Endothelial cell of umbilical vein (primary cell): ENCODE data around the gene PTCH1. TPM values are rescaled to one million over a fixed set of nuclear protein-coding genes. Genes with fewer than 3 reads are reported as not detected.

Source experiments
- BruUV-seq: library from RNA; stranded (reverse); fragments of 400-500 nt; replicated peaks from 2 replicates; lab custom pipeline; 2021; lab: Mats Ljungman, UMichigan
- CTCF ChIA-PET: fragments of 300-600, 350-600 bp; sonication (Branson Sonifier 250); formaldehyde crosslinking; loops from one replicate; lab custom pipeline; 2021; ENCODE audit warnings: antibody characterized with exemption, inconsistent platforms; lab: Charles Lee
- POLR2A ChIA-PET: fragments of 300-600, 350-600 bp; sonication (Branson Sonifier 250); formaldehyde crosslinking; loops from one replicate; lab custom pipeline; 2021; ENCODE audit warnings: antibody characterized with exemption, inconsistent platforms; lab: Charles Lee
- DNase-seq: peaks from one replicate; pipeline ENCODE4 v3.0.0-alpha.2; 2011; ENCODE audit warnings: low read depth, low spot score
- FAIRE-seq: peaks from 2 replicates; lab custom pipeline; 2011; peaks lifted over from hg19 to GRCh38; lab: Jason Lieb, UNC
- H2AFZ ChIP-seq: 2 replicates; pipeline ENCODE4 v1.6.0; 2012; ENCODE audit warnings: low read depth, low read length, control low read depth, inconsistent platforms
- H3K27ac ChIP-seq: 2 replicates; pipeline ENCODE4 v1.5.1; 2011; ENCODE audit warnings: low read depth, mild to moderate bottlenecking, control low read depth, low read length, moderate library complexity; ENCODE audit not compliant: insufficient read depth
- H3K27me3 ChIP-seq, 2 experiments: 2 replicates each; pipeline versions ENCODE4 v1.6.0 to v1.6.1; 2011; ENCODE audit warnings: low read length in 2 of 2, mixed read lengths in 1 of 2; ENCODE audit not compliant: control insufficient read depth in 2 of 2, insufficient read depth in 2 of 2
- H3K36me3 ChIP-seq, 2 experiments: 2 replicates in 1 of 2; 3 replicates in 1 of 2; pipeline ENCODE4 v1.5.1; 2011; ENCODE audit warnings: low read length in 2 of 2, mild to moderate bottlenecking in 1 of 2, moderate library complexity in 1 of 2; ENCODE audit not compliant: control insufficient read depth in 2 of 2, insufficient read depth in 2 of 2; ENCODE audit errors: extremely low read depth in 1 of 2
- H3K4me1 ChIP-seq: 3 replicates; pipeline ENCODE4 v1.5.1; 2011; ENCODE audit warnings: mild to moderate bottlenecking, low read length; ENCODE audit not compliant: control insufficient read depth, insufficient read depth; ENCODE audit errors: extremely low read depth
- H3K4me2 ChIP-seq: 2 replicates; pipeline ENCODE4 v1.6.1; 2011; ENCODE audit warnings: low read length, control low read depth, mixed read lengths; ENCODE audit not compliant: insufficient read depth
- H3K4me3 ChIP-seq, 3 experiments: fragments of 200-600 bp in 1 of 3; sonication (generic), shearing (Covaris generic) in 1 of 3; replicated peaks in 1 of 3; 2 replicates each; pipeline ENCODE4 v1.5.1; 2011 to 2016; ENCODE audit warnings: control low read depth in 3 of 3, low read length in 3 of 3, mild to moderate bottlenecking in 2 of 3, inconsistent platforms in 1 of 3, low read depth in 1 of 3, moderate library complexity in 1 of 3; ENCODE audit not compliant: insufficient read depth in 1 of 3
- H3K79me2 ChIP-seq: 2 replicates; pipeline ENCODE4 v1.6.0; 2012; ENCODE audit warnings: low read length, inconsistent platforms; ENCODE audit not compliant: control insufficient read depth, insufficient read depth
- H3K9ac ChIP-seq: replicated peaks from 2 replicates; pipeline ENCODE3; 2011; ENCODE audit warnings: low read length, control low read depth; ENCODE audit not compliant: insufficient read depth; ENCODE audit errors: extremely low read depth
- H3K9me1 ChIP-seq: replicated peaks from 3 replicates; pipeline ENCODE4 v1.6.0; 2011; ENCODE audit warnings: mild to moderate bottlenecking, low read length; ENCODE audit not compliant: control insufficient read depth, insufficient read depth; ENCODE audit errors: extremely low read depth
- H3K9me3 ChIP-seq: replicated peaks from 2 replicates; pipeline ENCODE4 v1.5.1; 2012; ENCODE audit warnings: low read length, inconsistent platforms; ENCODE audit not compliant: control insufficient read depth, insufficient read depth
- H4K20me1 ChIP-seq: replicated peaks from 2 replicates; pipeline ENCODE3; 2011; ENCODE audit warnings: mild to moderate bottlenecking, low read length; ENCODE audit not compliant: control insufficient read depth, insufficient read depth; ENCODE audit errors: extremely low read depth
- CTCF ChIP-seq, 2 donors: IDR thresholded peaks; 1 replicate in 1 of 2; 2 replicates in 1 of 2; pipeline ENCODE4 v1.5.1; 2011; ENCODE audit warnings: low read length in 2 of 2, mild to moderate bottlenecking in 2 of 2, moderate library complexity in 2 of 2, control low read depth in 1 of 2, inconsistent platforms in 1 of 2, low read depth in 1 of 2; ENCODE audit not compliant: insufficient read depth in 1 of 2; ENCODE audit errors: extremely low read depth in 1 of 2
- EZH2 ChIP-seq: IDR thresholded peaks from 2 replicates; pipeline ENCODE4 v1.6.1; 2012; ENCODE audit warnings: borderline replicate concordance, low read depth, mild to moderate bottlenecking, moderate library complexity, low read length, inconsistent platforms; ENCODE audit not compliant: severe bottlenecking
- FOS ChIP-seq: IDR thresholded peaks from 2 replicates; pipeline ENCODE4 v1.6.1; 2011; ENCODE audit warnings: mild to moderate bottlenecking, low read length, moderate library complexity, borderline replicate concordance; ENCODE audit not compliant: insufficient read depth
- GATA2 ChIP-seq: IDR thresholded peaks from 2 replicates; pipeline ENCODE4 v1.7.0; 2011; ENCODE audit warnings: low read depth, mild to moderate bottlenecking, moderate library complexity, mixed read lengths, low read length; ENCODE audit not compliant: insufficient read length, insufficient read depth
- JUN ChIP-seq: IDR thresholded peaks from 2 replicates; pipeline ENCODE4 v1.6.1; 2011; ENCODE audit warnings: borderline replicate concordance, low read depth; ENCODE audit not compliant: insufficient read length, insufficient read depth
- MAX ChIP-seq: IDR thresholded peaks from 2 replicates; pipeline ENCODE4 v1.6.1; 2011; ENCODE audit not compliant: insufficient read depth, insufficient read length
- MYC ChIP-seq: IDR thresholded peaks from one replicate; pipeline ENCODE4 v1.6.1; 2011; ENCODE audit warnings: mild to moderate bottlenecking, low read depth, low read length
- POLR2A ChIP-seq: IDR thresholded peaks from 2 replicates; pipeline ENCODE4 v1.6.1; 2012; ENCODE audit warnings: low read depth, mild to moderate bottlenecking, control low read depth, low read length
- POLR2AphosphoS5 ChIP-seq: IDR thresholded peaks from 2 replicates; pipeline ENCODE4 v1.6.1; 2012; ENCODE audit warnings: low read depth, mild to moderate bottlenecking, control low read depth, low read length, moderate library complexity; ENCODE audit not compliant: insufficient read depth
- dilution Hi-C: fragments of 300-500 bp; cut with MboI; formaldehyde crosslinking; loops from one replicate; pipeline ENCODE4 v1.15.0; 2019; ENCODE audit warnings: low sequenced_read_pairs; ENCODE audit not compliant: extremely low pct_ligation_motif_present
- intact Hi-C: fragments of 100-400 bp; cut with micrococcal nuclease; formaldehyde crosslinking; loops from one replicate; pipeline ENCODE4 v1.10.0; 2022
- polyA plus RNA-seq, 4 experiments: library from polyadenylated mRNA; depleted of rRNA in 3 of 4; stranded (reverse) in 3 of 4; unstranded in 1 of 4; fragments of >200 nt; gene quantifications; 2 replicates each; pipeline versions ENCODE4 v1.2.1 to v1.2.3, GENCODE V29; 2011 to 2012; ENCODE audit warnings: missing spikeins in 1 of 4
- total RNA-seq: library from RNA; stranded (reverse); gene quantifications from 2 replicates; pipeline ENCODE4 v1.2.3, GENCODE V29; 2021

Gene PTCH1
- total and polyA plus RNA-seq, 2 donors (not counting 3 experiments of a cell fraction or from before 2014, with no cell fraction given): 3.9 to 12.1 TPM

GRCh38 chr9:95529910-95530309, 13.1 kb upstream of the PTCH1 start:
- H3K4me2 ChIP-seq: no peak overlapping the region
- H3K9me1 ChIP-seq: no peaks in the 10 kb centered on the region
- H3K27ac ChIP-seq: no peak overlapping the region
- BruUV-seq: no TSS peak
- no peak for TF ChIP-seq EZH2
- no peak for TF ChIP-seq POLR2A
- no peak for TF ChIP-seq FOS
- TF ChIP-seq CTCF (IDR thresholded peaks at IDR 0.05; ENCODE audit: extremely low read depth in 1 of 2, insufficient read depth in 1 of 2, low read depth in 1 of 2, low read length in 2 of 2): no peak
- TF ChIP-seq MYC: no peak
- no peak for TF ChIP-seq POLR2AphosphoS5
- no peak for TF ChIP-seq GATA2
- no peak for TF ChIP-seq JUN
- no peak for TF ChIP-seq MAX
- FAIRE-seq: no peak
- CTCF ChIA-PET: interaction anchor here (1.4 kb wide), 1 partner anchor 688 kb away, joined by 3 read pairs; no protein-coding TSS in a partner anchor
- dilution Hi-C loops: no loop called here
- DNase-seq: no peak
- H3K27me3 ChIP-seq: peaks cover 3 to 8% of the 10 kb centered on the region in 2 experiments
- H3K9ac ChIP-seq: no peak overlapping the region
- H3K4me1 ChIP-seq: no peaks in the 10 kb centered on the region
- H3K36me3 ChIP-seq: no peaks in the 10 kb centered on the region
- H2AFZ ChIP-seq: no peak overlapping the region
- no peaks in the 10 kb centered on the region for H4K20me1 ChIP-seq
- POLR2A ChIA-PET: no interaction called here
- H3K79me2 ChIP-seq: no peaks in the 10 kb centered on the region
- intact Hi-C loops: no loop called here
- H3K4me3 ChIP-seq: no peak overlapping the region
- no peaks in the 10 kb centered on the region for H3K9me3 ChIP-seq
